ENCODE data around the gene FADS2. TPM values are rescaled to one million over a fixed set of nuclear protein-coding genes. Genes with fewer than 3 reads are reported as not detected.

FADS2 gene
- total and polyA plus RNA-seq, 7 experiments from 2014 or later, result 0.19 to 192 (median 2.1) TPM

DNA sequence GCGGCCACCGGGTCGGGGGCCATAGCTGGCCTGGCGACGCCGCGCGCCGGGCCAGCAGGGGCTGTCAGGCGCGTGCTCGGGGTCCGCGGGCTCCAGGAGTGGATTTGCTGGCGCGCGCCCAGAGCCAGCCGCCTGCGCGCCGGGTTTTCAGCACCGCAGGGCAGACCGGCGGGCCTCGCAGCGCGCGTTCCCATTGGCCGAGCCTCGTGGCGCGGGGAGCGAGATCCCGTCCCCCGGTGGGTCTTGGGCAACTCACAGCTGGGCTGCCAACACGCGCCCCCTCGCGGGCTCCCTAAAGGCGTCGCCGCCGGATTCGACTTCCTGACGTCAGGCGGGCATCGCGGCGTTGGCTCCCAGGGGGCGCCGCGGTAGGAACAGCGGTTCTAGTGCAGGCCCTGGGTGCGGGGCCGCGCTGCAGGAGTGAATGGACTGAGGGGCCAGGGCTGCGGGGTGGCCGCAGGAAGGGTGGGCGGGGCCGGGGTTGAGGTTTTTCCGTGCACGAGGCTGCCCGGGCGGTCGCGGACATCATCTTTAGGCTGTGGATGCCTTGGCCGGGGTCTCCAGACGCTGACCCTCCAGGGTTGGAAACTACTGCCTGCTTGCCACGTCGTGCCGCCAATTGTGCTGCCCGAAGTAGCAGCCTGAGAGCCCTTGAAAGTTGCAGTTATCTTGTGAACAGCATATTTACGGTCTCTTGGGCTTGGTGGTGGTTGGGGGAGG is 11.2 kb upstream of the FADS2 start, which contains the start of gene FADS1:
Gene FADS1 (minus strand): TSS at position 268 of the 720 bp plus-strand sequence. CDS start 74 bp downstream, at position 194.
- Histone ChIP-seq H3K4me1 (ENCODE audit: control insufficient read depth in 2 of 2, insufficient read depth in 2 of 2, low read length in 2 of 2) (peaks cover 8 to 12% of the 10 kb centered on the region in 2 donors), H3K36me3 (ENCODE audit: control insufficient read depth in 2 of 3, insufficient read depth in 3 of 3, low read length in 3 of 3) (no peaks in the 10 kb centered on the region), H3K9me3 (ENCODE audit: control insufficient read depth in 2 of 3, low read length in 3 of 3) (no peaks in the 10 kb centered on the region), H3K27me3 (ENCODE audit: control insufficient read depth in 2 of 2, insufficient read depth in 2 of 2, low read length in 2 of 2) (peaks cover 0 to 10% of the 10 kb centered on the region in 2 donors), H3K27ac (ENCODE audit: low read depth, low read length) (peak within 1 kb of the TSS; percentile 51), H3K4me3 (ENCODE audit: low read length) (peak within 1 kb of the TSS; percentile 74)
- intact Hi-C loops (cut with micrococcal nuclease), result loop anchor here (1.0 to 5.0 kb wide), 5 partner anchors 10 to 208 kb away; partner anchors contain the start of genes FADS3 (in 1 of the 2) and FTH1 (in 1 of the 2)
- H3K27ac Mint-ChIP-seq, result peak within 1 kb of the TSS in 5 of 9 donors; percentile 8 to 97 (median 83)
- DNase-seq (peak; percentile 45 to 88 (median 60)), ATAC-seq (peak; percentile 77)
- CTCF ChIA-PET, result interaction anchor here (0.7 to 1.0 kb wide), 2 partner anchors 20 to 164 kb away, joined by 3 read pairs; no protein-coding TSS in a partner anchor
- H3K4me1 Mint-ChIP-seq, result peaks cover 0 to 24% (median 19%) of the 10 kb centered on the region in 7 donors
- POLR2A ChIA-PET, result interaction anchor here (3.3 kb wide), 1 partner anchor 25 kb away, joined by 14 read pairs; the partner anchor contains the start of genes FEN1 and TMEM258
- H3K4me3 Mint-ChIP-seq, result peak within 1 kb of the TSS; percentile 84 to 98 (median 92)
- peaks cover 3 to 30% (median 15%) of the 10 kb centered on the region in 5 donors for H3K27me3 Mint-ChIP-seq
- H3K9me3 Mint-ChIP-seq, result peaks cover 0 to 1% (median 0%) of the 10 kb centered on the region in 11 donors
- H3K36me3 Mint-ChIP-seq, result peaks cover 0 to 29% (median 0%) of the 10 kb centered on the region in 5 donors

DNA sequence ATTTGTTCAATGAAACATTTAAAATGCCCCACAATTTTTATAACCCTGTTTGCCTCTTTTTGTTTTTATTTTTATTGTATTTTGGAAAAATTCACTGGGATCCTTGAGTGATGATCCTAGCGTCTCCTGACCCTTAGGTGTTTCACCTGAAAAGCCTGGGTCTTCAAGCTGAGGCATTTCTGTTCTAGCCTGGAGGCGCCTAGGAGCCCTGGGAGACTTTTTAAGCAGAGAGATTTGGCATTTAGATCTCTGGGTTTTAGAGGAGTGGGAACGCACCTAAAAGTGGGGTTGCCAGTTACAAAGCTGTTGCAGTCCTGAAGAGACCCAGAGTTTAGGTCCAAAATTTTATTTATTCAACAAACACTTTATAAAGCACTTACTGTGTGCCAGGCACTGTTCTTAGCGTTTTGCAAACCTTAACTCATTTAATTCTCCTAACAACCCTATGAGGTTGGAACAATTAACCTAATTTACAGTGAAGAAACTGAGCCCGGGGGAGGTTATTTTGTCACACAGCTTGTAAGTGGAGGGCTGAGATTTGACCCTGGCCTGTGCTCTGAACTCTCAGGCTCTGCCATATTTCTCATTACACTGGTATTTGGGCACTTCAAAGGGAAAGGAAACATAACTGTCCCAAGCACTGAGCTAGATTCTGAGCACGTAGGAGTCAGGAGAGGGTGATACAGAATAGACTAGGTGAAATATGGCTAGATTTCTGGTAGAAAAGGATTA is 10.5 kb upstream of the FADS2 start:
- Histone ChIP-seq H3K27me3 (ENCODE audit: control insufficient read depth in 2 of 2, insufficient read depth in 2 of 2, low read length in 2 of 2) (peaks cover 0 to 10% of the 10 kb centered on the region in 2 donors), H3K36me3 (ENCODE audit: control insufficient read depth in 2 of 3, insufficient read depth in 3 of 3, low read length in 3 of 3) (no peaks in the 10 kb centered on the region), H3K4me3 (ENCODE audit: low read length) (no peak overlapping the region), H3K4me1 (ENCODE audit: control insufficient read depth in 2 of 2, insufficient read depth in 2 of 2, low read length in 2 of 2) (peaks cover 8 to 12% of the 10 kb centered on the region in 2 donors), H3K9me3 (ENCODE audit: control insufficient read depth in 2 of 3, low read length in 3 of 3) (no peaks in the 10 kb centered on the region), H3K27ac (ENCODE audit: low read depth, low read length) (no peak overlapping the region)
- DNase-seq (no peak), ATAC-seq (no peak)
- Mint-ChIP-seq H3K27ac (peak overlapping the region in 2 of 9 donors; percentile 49 to 84), H3K36me3 (peaks cover 0 to 23% (median 0%) of the 10 kb centered on the region in 5 donors), H3K9me3 (peaks cover 0 to 1% (median 0%) of the 10 kb centered on the region in 11 donors), H3K4me3 (peak overlapping the region; percentile 74 to 93 (median 84)), H3K27me3 (peaks cover 3 to 27% (median 12%) of the 10 kb centered on the region in 5 donors), H3K4me1 (peaks cover 0 to 24% (median 19%) of the 10 kb centered on the region in 7 donors)
- intact Hi-C loops (cut with micrococcal nuclease), result loop anchor here (1.0 to 5.0 kb wide), 2 partner anchors 10 to 150 kb away; partner anchors contain the start of gene FTH1 (in 1 of the 2)
- POLR2A ChIA-PET, result interaction anchor here (1.1 kb wide), 1 partner anchor 14 kb away, joined by 3 read pairs; no protein-coding TSS in a partner anchor
- CTCF ChIA-PET, result interaction anchor here (0.9 to 1.0 kb wide), 2 partner anchors 11 to 21 kb away, joined by 3 read pairs; no protein-coding TSS in a partner anchor

DNA sequence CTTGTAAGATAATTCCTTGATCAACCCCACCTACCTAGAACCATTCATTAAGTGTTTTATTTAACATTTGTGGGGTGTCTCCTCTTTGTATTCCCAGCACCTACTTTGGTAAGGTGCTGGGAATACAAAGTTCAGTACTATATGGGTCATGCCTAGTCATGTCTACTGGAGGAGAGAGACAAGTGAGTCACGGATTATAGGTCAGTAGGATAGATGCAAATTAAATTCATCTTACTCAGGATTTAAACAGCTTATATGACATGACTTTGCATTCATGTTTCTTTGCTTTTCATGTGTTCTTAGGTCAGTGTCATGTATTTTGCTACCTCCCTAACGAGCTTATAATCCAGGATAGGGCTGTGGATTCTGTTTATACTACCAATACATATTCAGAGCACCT is 7.9 kb upstream of the FADS2 start:
- ChIA-PET POLR2A (interaction anchor here (0.8 kb wide), 1 partner anchor 147 kb away, joined by 3 read pairs; no protein-coding TSS in a partner anchor), CTCF (no interaction called here)
- peaks cover 0 to 10% of the 10 kb centered on the region in 2 donors for H3K27me3 ChIP-seq (ENCODE audit: control insufficient read depth in 2 of 2, insufficient read depth in 2 of 2, low read length in 2 of 2)
- ATAC-seq, result no peak
- Mint-ChIP-seq H3K27me3 (peaks cover 0 to 9% (median 3%) of the 10 kb centered on the region in 5 donors), H3K36me3 (peaks cover 0 to 12% (median 0%) of the 10 kb centered on the region in 5 donors), H3K9me3 (peaks cover 0 to 2% (median 0%) of the 10 kb centered on the region in 11 donors), H3K4me3 (no peak overlapping the region), H3K27ac (no peak overlapping the region), H3K4me1 (peaks cover 0 to 16% (median 12%) of the 10 kb centered on the region in 7 donors)
- intact Hi-C loops (cut with micrococcal nuclease), result no loop called here
- no peaks in the 10 kb centered on the region for H3K36me3 ChIP-seq (ENCODE audit: control insufficient read depth in 2 of 3, insufficient read depth in 3 of 3, low read length in 3 of 3)
- no peak for DNase-seq
- no peak overlapping the region for H3K4me3 ChIP-seq (ENCODE audit: low read length)
- peaks cover 7 to 8% of the 10 kb centered on the region in 2 donors for H3K4me1 ChIP-seq (ENCODE audit: control insufficient read depth in 2 of 2, insufficient read depth in 2 of 2, low read length in 2 of 2)
- no peaks in the 10 kb centered on the region for H3K9me3 ChIP-seq (ENCODE audit: control insufficient read depth in 2 of 3, low read length in 3 of 3)
- no peak overlapping the region for H3K27ac ChIP-seq (ENCODE audit: low read depth, low read length)

DNA sequence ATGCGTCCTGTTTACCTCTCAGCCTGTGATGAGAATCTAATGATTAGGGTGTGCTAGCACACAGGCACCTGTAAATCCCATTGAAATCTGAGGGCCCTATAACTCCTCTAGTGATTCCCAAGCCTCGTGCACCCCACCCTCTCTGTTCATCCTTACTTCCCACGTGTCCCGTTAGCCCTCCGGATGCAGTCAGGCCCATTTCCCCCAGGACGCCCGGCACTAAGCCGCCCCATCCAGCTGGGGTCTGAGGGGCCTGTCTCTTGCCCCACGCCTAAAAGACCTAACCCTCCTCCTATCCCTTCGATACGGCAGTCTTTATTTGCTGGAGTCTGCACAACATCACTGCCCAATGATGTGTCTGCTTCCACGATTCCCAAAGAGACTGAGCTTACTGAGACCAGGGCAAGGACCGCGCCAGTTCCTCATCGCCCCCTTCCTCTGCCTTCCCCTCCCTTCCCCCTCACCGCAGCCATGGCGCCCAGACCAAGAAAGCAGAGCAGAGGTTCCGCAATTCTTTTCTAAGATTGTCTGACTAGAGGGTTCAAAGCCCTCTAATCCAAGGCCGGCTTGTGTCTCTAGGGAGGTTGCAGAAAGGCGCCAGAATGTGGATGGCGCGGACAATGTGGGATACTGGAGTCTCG is 1.1 kb upstream of the FADS2 start:
- H3K36me3 Mint-ChIP-seq, result peaks cover 0 to 17% (median 3%) of the 10 kb centered on the region in 5 donors
- peaks cover 0 to 34% (median 23%) of the 10 kb centered on the region in 5 donors for H3K27me3 Mint-ChIP-seq
- H3K27ac ChIP-seq (ENCODE audit: low read depth, low read length), result peak overlapping the region; percentile 43
- H3K27me3 ChIP-seq (ENCODE audit: control insufficient read depth in 2 of 2, insufficient read depth in 2 of 2, low read length in 2 of 2), result no peaks in the 10 kb centered on the region
- no peaks in the 10 kb centered on the region for H3K9me3 ChIP-seq (ENCODE audit: control insufficient read depth in 2 of 3, low read length in 3 of 3)
- H3K27ac Mint-ChIP-seq, result peak overlapping the region in 3 of 9 donors; percentile 73 to 93 (median 86)
- intact Hi-C loops (cut with micrococcal nuclease), result loop anchor here (1.0 to 5.0 kb wide), 3 partner anchors 10 to 65 kb away; partner anchors contain the start of genes FADS1 (in 2 of the 2) and FADS3 (in 1 of the 2)
- H3K9me3 Mint-ChIP-seq, result peaks cover 0 to 3% (median 0%) of the 10 kb centered on the region in 11 donors
- peaks cover 5 to 11% of the 10 kb centered on the region in 2 donors for H3K4me1 ChIP-seq (ENCODE audit: control insufficient read depth in 2 of 2, insufficient read depth in 2 of 2, low read length in 2 of 2)
- H3K4me1 Mint-ChIP-seq, result peaks cover 10 to 44% (median 17%) of the 10 kb centered on the region in 7 donors
- no peaks in the 10 kb centered on the region for H3K36me3 ChIP-seq (ENCODE audit: control insufficient read depth in 2 of 3, insufficient read depth in 3 of 3, low read length in 3 of 3)
- peak overlapping the region; percentile 64 to 91 (median 82) for H3K4me3 Mint-ChIP-seq
- peak; percentile 26 for ATAC-seq
- DNase-seq, result no peak
- POLR2A ChIA-PET, result no interaction called here
- CTCF ChIA-PET, result no interaction called here
- H3K4me3 ChIP-seq (ENCODE audit: low read length), result peak overlapping the region; percentile 64

DNA sequence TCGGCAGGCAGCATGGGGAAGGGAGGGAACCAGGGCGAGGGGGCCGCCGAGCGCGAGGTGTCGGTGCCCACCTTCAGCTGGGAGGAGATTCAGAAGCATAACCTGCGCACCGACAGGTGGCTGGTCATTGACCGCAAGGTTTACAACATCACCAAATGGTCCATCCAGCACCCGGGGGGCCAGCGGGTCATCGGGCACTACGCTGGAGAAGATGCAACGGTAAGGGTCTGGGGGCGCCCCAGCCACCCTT is 204 bp downstream of the FADS2 start:
- POLR2A ChIA-PET, result no interaction called here
- H3K4me3 Mint-ChIP-seq, result peak overlapping the region; percentile 77 to 91 (median 84)
- CTCF ChIA-PET, result interaction anchor here (1.3 kb wide), 1 partner anchor 10 kb away, joined by 3 read pairs; no protein-coding TSS in a partner anchor
- Histone ChIP-seq H3K4me1 (ENCODE audit: control insufficient read depth in 2 of 2, insufficient read depth in 2 of 2, low read length in 2 of 2) (peaks cover 5 to 11% of the 10 kb centered on the region in 2 donors), H3K36me3 (ENCODE audit: control insufficient read depth in 2 of 3, insufficient read depth in 3 of 3, low read length in 3 of 3) (no peaks in the 10 kb centered on the region), H3K9me3 (ENCODE audit: control insufficient read depth in 2 of 3, low read length in 3 of 3) (no peaks in the 10 kb centered on the region), H3K4me3 (ENCODE audit: low read length) (peak overlapping the region; percentile 64), H3K27ac (ENCODE audit: low read depth, low read length) (peak overlapping the region; percentile 43), H3K27me3 (ENCODE audit: control insufficient read depth in 2 of 2, insufficient read depth in 2 of 2, low read length in 2 of 2) (no peaks in the 10 kb centered on the region)
- H3K4me1 Mint-ChIP-seq, result peaks cover 12 to 56% (median 22%) of the 10 kb centered on the region in 7 donors
- DNase-seq (no peak), ATAC-seq (no peak)
- H3K27ac Mint-ChIP-seq, result peak overlapping the region in 2 of 9 donors; percentile 81 to 93
- intact Hi-C loops (cut with micrococcal nuclease), result loop anchor here (1.0 to 5.0 kb wide), 2 partner anchors 36 to 64 kb away; partner anchors contain the start of genes FEN1 (in 2 of the 2), TMEM258 (in 2 of the 2) and FADS3 (in 1 of the 2)
- H3K27me3 Mint-ChIP-seq, result peaks cover 0 to 41% (median 25%) of the 10 kb centered on the region in 5 donors
- peaks cover 0 to 3% (median 0%) of the 10 kb centered on the region in 11 donors for H3K9me3 Mint-ChIP-seq
- H3K36me3 Mint-ChIP-seq, result peaks cover 0 to 12% (median 3%) of the 10 kb centered on the region in 5 donors
